OCI-LY1 (cell line): ENCODE data around the gene MEAF6.

Source experiments
- EZH2 ChIP-seq: fragments of 200-600 bp; sonication (generic), shearing (Covaris generic); IDR thresholded peaks from 2 replicates; pipeline ENCODE4 v1.8.0; 2017; ENCODE audit warnings: borderline replicate concordance, mixed run types, mild to moderate bottlenecking, antibody characterized with exemption, low read length, moderate library complexity, mixed read lengths
- TF ChIP-seq, protein P1 (sequence below): fragments of 200-600 bp; sonication (generic), shearing (Covaris generic); IDR thresholded peaks from 2 replicates; pipeline ENCODE4 v1.5.1; 2017; ENCODE audit warnings: mild to moderate bottlenecking, antibody characterized with exemption, low read length, moderate library complexity, mixed read lengths

- TF ChIP-seq, protein P1, sequence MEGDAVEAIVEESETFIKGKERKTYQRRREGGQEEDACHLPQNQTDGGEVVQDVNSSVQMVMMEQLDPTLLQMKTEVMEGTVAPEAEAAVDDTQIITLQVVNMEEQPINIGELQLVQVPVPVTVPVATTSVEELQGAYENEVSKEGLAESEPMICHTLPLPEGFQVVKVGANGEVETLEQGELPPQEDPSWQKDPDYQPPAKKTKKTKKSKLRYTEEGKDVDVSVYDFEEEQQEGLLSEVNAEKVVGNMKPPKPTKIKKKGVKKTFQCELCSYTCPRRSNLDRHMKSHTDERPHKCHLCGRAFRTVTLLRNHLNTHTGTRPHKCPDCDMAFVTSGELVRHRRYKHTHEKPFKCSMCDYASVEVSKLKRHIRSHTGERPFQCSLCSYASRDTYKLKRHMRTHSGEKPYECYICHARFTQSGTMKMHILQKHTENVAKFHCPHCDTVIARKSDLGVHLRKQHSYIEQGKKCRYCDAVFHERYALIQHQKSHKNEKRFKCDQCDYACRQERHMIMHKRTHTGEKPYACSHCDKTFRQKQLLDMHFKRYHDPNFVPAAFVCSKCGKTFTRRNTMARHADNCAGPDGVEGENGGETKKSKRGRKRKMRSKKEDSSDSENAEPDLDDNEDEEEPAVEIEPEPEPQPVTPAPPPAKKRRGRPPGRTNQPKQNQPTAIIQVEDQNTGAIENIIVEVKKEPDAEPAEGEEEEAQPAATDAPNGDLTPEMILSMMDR: no peak
- TF ChIP-seq EZH2: no peak
These were observed 58.0 kb downstream of the MEAF6 start for GRCh38 chr1:37456614-37457013.
